ENCODE results near the gene ITFG1.

GRCh38 chr16:47197536-47198179, 263.2 kb downstream of the ITFG1 start:
- TF ChIP-seq POLR2AphosphoS5 (IDR thresholded peaks at IDR 0.05; ENCODE audit: low read depth, low read length) (no peak), SIN3A (IDR thresholded peaks at IDR 0.05; ENCODE audit: borderline replicate concordance, insufficient read depth, low read length) (no peak)
